Stimulated activated CD8-positive, alpha-beta memory T cell treated with anti-CD3 and anti-CD28 coated beads, Interleukin-4, amount 100 ng/mL, for 4 hours (primary cell): Measurements from ENCODE around the gene LURAP1L.

Experiments used
- DNase-seq, 2 donors: peaks; one replicate each; pipeline ENCODE4 v3.0.0-alpha.2; 2020; ENCODE audit warnings: low read depth in 2 of 2, low spot score in 1 of 2

The LURAP1L gene, protein sequence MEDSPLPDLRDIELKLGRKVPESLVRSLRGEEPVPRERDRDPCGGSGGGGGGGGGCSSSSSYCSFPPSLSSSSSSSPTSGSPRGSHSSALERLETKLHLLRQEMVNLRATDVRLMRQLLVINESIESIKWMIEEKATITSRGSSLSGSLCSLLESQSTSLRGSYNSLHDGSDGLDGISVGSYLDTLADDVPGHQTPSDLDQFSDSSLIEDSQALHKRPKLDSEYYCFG

DNA sequence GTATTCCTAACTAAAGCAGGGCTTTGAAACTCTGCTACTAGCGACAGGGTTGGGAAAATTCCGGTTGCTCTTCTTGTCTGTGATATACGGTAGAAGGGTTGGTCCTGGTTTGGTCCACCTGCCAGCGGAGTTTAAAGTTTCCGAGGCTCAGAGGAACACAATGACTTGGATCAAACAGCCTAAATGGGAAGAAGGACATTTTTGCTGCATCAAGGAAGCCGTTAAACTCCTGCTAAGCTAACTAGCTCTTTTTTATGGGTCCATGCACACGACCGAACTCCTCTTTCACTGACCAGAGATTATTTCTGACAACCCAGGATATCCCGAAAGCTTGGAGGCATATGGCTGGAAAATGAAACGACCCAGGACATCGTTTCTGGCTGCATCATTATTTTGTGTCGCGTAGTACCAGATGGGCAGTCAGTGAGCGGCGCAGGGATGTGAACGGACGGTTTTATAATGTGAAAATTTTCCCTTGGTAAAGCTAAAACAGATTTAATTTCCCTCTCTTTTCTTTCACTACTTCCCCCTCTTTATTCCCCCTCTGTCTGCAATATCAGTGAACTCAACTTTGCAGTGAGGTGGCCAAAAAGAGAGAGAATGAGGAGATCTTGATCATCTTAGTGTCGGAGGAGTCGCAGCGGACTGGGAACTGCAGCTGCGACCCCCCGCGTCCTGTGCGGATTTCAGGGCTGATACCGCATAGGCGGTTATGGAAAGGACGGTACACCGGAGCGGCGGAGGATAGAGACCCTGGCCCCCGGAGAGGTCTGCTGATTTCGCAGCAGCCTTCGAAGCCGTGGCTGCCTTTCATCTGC is at the start of gene LURAP1L:
LURAP1L (plus strand) TSS at position 160 of the 818 bp plus-strand sequence. CDS start 696 bp downstream, outside the sequence.
- DNase-seq: no peak

- DNase-seq: no peak
These were observed 48.0 kb upstream of the LURAP1L start for GRCh38 chr9:12726795-12727194.

- DNase-seq: no peak
These were observed 44.6 kb upstream of the LURAP1L start for GRCh38 chr9:12730198-12730597.

GRCh38 chr9:12730927-12731326 is 43.9 kb upstream of the LURAP1L start:
- no peak for DNase-seq

GRCh38 chr9:12732971-12733370 is 41.8 kb upstream of the LURAP1L start:
- no peak for DNase-seq

DNA sequence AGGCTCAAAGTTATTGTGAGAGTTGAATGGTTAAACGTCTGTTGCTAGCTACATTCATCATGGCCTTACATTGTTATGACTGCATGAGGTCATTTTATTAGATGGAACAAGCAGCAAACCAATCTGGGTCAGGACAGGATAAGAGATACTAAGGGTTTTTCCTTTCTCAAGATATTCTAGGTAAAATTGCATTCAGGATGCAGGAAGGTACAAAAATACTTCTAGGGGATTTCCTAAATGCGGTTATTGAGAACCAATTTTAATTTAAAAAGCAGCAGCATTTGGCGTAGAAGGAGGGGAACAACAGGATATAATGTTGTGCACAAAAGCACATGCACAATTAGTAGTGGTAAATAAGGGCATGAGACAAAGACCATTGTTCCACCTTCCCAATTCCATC is 39.2 kb upstream of the LURAP1L start:
- no peak for DNase-seq

- DNase-seq: no peak
These were observed 36.9 kb upstream of the LURAP1L start for GRCh38 chr9:12737871-12738270.

GRCh38 chr9:12739014-12739652 is 35.7 kb upstream of the LURAP1L start:
- DNase-seq: no peak

GRCh38 chr9:12740845-12741244 is 34.0 kb upstream of the LURAP1L start:
- no peak for DNase-seq

- DNase-seq: no peak
These were observed 26.8 kb upstream of the LURAP1L start for GRCh38 chr9:12748016-12748415.

DNA sequence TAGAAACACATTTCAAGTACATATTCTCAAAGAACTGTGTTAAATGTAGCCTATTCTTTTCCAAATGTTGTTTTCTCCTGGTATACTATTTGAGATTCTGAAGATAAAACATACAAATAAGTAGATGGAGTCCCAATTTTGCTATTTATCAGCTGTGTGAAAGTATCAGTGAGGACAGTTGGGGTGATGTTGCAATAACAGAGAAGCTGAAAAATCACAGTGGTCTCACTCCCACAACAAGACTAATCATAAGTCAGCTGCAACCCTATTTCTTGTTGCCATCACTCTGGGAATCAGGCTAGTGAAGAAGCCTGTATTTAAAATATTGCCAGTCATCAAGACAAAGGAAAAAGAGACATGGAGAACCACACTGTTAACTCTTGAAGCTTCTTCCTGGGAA is 25.9 kb upstream of the LURAP1L start:
- DNase-seq: no peak

DNA sequence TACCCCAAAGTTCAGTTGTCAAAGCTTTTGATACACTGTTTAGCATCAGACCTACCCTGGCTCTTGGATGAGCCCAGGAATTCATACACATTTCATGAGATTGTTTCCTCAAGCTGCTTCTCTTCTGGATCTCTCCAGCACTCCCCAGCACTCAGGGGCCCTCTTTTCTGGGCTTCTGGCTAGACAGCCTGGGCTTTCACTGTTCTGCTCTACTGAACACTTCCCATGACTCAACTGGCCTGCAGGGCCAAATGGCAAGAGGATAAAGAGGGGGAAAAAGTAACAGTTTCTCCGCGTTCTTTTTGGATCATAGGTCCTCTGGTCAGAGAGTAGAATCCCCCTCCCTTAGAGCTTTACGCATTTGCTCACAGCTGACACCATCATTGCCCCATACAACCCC is 20.9 kb upstream of the LURAP1L start:
- no peak for DNase-seq

DNA sequence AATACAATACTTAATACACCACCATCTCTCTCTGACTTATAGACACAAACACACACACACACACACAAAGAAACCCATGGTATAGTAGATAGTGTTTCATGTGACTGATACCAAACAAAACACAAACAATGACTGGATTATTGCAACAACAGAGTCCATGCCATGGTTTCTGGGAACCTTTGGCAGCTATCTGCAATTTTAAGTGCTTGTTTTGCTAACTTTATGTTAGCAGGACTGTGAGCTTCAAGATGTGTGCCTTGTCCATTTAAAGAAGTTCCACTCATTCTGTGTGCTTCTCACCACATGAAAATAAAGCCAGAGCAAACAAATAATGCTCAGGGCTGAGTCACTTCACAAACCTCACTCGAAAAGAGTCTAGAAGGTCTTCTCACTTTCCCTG is 15.1 kb upstream of the LURAP1L start:
- no peak for DNase-seq

DNA sequence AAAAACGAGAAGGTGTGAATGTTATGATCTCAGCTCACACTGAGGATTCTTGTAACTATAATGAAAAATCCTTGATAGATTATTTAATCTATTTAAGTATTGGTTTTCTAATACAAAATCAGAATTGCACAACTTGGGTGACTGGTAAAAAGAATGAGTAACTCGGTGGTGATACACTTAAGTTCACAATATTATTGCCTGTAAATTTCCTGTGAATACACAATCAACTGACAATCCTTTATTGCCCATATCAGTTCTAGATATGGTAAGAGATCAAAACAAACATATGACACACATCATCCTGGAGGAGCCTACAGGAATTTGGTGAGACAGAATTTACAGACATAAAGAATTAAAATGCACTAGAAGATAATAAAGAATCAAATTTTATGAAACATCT is 14.1 kb upstream of the LURAP1L start:
- no peak for DNase-seq

DNA sequence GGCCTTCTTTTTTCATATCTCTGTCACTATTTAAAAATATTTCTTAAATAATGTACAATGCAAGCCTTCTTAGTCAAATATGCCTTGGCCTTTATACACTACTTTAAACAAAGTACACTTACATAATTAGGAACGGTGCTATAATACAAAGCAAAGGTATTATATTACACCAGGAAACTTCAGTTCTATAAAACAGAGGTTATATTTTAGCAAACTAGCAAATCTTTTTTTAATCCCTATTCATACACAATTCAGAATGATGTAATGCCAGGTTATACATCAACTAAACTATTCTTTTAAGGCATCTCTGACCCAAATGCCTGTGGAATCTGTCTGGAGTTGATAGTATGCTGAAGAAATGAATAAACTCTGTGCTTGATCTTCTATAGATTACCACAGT is 10.7 kb upstream of the LURAP1L start:
- no peak for DNase-seq

- no peak for DNase-seq
These were observed 9.6 kb upstream of the LURAP1L start for GRCh38 chr9:12765088-12765798.

DNA sequence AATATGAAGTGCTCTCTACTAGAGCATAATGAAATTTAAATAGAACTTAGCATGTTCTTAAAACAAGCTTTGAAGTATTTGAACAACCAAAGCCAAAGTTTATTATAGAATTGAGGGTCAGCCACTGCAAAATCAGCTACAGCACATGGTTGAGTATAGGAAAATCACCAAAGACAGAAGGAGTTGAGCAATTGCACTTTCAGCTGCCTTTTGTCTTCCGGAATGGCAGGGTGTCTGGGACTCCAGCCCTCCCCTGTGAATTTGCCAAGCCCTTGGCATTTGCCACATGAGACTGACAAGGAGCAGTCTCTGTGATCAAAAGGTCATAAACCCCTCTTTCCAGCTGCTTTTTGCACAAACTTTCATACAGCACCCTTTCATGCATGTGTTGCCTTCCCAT is 8.5 kb upstream of the LURAP1L start:
- DNase-seq: no peak

- no peak for DNase-seq
These were observed 4.6 kb upstream of the LURAP1L start for GRCh38 chr9:12770261-12770660.

- DNase-seq: no peak
These were observed 2.9 kb upstream of the LURAP1L start for GRCh38 chr9:12771891-12772290.

GRCh38 chr9:12773562-12773961 is 1.3 kb upstream of the LURAP1L start:
- DNase-seq: no peak

DNA sequence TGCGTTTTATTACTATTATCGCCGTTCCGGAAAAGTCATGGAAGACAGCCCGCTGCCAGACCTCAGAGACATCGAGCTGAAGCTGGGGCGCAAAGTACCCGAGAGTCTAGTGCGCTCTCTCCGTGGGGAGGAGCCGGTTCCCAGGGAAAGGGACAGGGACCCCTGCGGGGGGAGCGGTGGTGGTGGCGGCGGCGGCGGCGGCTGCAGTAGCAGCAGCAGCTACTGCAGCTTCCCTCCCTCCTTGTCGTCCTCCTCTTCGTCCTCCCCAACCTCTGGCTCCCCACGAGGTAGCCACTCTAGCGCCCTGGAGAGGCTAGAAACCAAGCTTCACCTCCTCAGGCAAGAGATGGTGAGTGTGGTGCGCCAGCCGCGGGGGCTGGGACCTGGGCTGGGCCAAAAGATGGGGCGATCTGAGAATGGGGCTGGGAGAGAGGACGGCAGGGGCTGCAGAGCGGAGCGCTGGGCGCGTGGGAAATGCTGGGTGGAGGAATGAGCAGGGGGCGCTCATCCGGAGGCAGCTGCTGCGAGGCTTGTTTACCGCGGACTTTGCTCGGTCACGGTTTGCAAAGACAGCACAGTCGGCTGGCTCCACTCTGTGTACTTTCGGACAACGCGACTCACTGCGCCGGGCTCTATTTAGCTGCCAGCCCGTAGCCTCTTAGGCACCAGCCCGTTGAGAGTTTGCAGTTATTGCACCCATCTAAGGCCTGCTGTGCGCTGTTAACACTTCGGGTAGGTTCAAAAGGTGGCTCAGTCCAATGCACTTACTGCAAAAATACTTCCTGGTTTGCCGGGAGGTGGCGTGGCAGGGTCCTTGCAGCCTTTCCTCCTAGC is 1.1 kb downstream of the LURAP1L start:
- DNase-seq: no peak
